ENCODE data around the gene MEGF11.
A peak's percentile ranks its signal among the peaks of the same experiment; 100 is the strongest.
"Not testable (repeated sequence)": the region's sequence is repeated elsewhere in the genome, so short reads cannot be mapped to it uniquely, and the experiment has no call there.

The MEGF11 gene

DNA sequence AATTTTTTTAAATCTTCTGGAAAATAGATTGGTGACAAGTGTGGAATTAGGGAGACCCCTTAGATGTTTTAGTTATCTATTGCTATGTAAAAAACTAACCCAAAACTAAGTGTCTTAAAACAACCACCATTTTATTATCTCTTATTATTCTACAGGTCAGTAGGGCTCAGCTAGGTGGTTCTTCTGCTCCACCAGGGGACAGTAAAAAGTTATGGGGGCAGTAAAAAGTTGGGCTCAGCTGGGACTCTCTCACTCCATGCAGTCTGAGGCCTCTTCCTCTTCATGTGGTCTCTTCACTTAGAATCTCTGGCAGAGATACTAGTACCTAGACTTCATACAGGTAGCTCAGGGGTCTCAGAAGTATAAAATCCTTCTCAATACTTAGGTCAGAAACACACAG is 21.8 kb upstream of the MEGF11 start:
- no peak for DNase-seq (ENCODE audit: low spot score)

DNA sequence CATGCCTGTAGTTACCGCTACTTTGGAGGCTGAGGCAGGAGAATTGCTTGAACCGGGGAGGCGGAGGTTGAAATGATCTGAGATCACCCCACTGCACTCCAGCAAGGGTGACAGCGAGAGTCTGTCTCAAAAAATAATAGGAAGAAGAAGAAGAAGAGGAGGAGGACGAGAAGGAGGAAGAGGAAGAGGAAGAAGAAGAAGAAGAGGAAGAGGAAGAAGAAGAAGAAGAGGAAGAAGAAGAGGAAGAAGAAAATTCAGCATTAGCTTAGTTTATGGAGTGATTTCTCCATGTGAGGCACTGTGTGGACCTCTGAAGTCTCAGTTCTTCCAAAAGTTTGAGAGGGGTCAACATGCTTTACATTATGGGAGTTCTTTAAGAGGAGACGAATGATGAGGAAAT is 17.4 kb upstream of the MEGF11 start:
- no peak for DNase-seq (ENCODE audit: low spot score)

DNA sequence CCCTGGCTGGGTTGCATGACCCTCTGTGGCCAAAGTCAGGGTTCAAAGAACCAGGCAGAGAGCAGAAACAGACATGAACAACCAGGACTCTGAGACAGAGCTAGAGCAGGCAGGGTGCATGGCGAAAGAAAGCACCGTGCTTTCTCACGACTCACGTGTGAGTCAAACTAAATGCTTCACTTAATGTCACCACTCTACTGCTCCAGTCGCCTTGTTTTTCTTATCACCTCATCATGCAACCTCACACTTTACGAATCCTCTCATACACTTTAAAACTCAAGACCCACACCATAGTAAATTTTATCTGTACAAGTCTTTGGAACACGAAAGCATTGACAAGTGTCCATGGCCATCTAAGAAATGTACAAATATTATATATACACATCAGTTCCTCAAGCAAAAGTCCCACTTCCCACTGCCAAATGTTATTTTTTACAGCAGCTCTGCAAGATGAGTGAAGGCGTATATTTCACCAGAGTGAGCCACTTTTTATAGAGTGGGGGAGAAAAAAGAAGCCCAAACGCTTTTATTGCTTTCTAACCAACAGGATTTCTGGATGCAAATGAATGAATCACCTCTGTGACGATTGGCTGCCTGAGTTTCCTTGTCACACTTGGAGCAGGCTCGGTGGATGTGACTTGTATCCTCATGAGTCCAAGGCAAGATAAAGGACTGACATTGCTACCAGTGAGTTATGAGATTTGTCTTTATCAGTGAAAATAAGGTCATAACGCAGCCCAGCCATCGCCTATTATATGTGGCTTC is 16.0 kb upstream of the MEGF11 start:
- peak; percentile 94 for DNase-seq (ENCODE audit: low spot score)

DNA sequence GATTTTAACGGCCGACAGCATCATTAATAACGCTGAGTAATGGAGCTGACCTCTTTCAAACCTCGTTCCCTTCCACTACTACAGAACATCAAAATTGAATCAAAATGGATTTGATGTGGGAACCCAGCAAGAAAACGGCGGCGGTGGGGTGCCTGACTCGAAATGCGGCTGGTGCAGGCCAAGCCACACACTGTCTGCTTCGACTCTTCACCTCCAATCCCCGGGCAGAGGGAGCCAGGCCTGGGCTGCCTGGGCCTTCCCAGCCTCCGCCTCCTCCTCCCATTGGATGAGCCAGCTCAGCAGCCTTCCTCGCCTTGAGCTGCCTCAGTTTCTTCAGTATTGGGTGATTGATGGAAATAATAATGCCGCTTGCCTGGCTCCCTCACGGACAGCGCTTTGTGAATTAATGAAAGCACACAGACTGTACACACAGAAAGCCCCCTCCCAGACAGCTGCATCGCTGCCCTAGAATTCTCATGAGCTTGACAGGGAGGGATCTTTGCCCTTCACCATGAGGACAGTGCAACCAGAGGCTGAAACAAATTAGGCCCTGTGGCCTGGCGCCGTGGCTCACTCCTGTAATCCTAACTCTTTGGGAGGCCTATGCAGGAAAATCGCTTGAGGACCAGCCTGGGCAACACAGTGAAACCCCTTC is 11.4 kb upstream of the MEGF11 start:
- no peak for DNase-seq (ENCODE audit: low spot score)

DNA sequence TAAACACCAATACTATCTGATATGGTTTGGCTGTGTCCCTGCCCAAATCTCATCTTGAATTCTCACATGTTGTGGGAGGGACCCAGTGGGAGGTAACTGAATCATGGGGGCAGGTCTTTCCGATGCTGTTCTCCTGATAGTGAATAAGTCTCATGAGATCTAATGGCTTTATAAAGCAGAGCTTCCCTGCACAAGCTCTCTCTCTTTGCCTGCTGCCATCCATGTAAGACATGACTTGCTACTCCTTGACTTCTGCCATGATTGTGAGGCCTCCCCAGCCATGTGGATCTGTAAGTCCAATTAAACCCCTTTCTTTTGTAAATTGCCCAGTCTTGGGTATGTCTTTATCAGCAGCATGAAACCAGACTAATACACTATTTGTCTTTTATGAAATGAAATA is 9.3 kb upstream of the MEGF11 start:
- not testable (repeated sequence) for DNase-seq (ENCODE audit: low spot score)

DNA sequence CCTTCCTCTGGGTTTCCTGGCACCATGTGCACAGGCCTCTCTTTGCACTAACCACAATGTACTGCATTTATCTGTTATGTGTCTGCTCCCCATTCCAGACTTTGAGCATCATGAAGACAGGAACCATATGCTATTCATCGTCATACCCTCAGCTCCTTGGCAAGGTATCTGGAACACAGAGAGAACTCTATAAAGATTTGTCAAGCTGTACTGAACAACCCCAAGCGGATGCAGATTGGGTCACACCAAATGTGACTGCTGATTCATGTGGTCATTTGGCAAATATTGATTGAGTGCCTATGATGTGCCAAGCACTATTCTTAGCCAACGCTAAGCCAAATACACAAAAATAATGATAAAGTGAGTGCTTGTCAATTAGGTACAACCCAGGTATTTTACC is 7.5 kb upstream of the MEGF11 start:
- DNase-seq (ENCODE audit: low spot score): no peak

DNA sequence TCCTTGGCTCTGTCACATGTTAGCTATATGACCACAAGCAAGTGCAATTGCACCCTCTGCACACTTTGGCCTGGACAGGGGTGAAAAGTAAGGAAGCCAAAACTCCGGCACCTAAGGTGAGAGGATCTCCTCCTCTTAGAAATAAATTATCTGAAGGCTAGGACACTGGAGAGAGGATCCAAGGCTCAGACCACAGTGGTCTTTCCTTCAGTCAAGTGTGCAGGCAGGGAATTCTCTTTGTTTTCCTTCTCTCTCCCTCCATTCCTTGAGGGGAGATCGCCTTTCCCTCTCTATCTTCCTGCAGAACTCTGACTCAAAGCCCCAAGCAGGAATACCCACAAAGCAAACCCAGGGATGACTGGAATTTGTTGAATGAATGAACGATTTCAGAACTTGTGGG is 3.1 kb upstream of the MEGF11 start:
- no peak for DNase-seq (ENCODE audit: low spot score)

DNA sequence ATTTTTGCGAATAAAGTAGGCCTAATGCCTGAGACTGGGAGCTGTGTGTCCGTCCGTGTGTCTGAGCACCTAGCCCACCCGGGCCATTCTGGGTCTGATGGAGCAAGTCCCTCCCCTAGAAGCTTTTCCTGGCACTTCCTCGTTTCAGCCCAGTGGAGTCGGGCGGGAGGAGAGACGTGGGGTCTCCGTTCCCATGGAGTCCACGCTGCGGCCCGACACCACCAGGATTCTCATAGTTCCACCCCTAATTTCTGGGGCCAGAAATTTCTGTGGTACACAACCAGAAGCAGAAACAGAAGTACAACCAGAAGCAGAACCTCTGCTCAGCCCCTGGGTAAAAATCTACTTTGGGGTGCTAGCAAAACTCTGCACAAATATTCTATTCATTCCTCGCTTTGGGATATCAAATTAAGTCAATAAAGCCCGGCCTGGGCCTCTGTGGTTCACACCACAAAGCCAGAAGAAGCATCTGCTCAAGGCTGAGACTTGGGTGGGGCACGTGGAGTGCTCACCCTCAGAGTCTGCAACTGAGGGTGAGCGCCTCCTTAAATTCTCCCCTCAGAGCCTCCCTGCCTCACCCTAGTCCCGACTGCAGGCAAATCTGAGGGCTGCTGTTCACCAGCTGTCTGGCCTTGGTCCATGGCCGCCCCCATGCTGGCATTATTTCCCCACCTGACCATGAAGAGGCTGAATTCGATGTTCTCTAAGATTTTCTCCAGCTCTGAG is 1.6 kb upstream of the MEGF11 start:
- DNase-seq (ENCODE audit: low spot score): no peak

DNA sequence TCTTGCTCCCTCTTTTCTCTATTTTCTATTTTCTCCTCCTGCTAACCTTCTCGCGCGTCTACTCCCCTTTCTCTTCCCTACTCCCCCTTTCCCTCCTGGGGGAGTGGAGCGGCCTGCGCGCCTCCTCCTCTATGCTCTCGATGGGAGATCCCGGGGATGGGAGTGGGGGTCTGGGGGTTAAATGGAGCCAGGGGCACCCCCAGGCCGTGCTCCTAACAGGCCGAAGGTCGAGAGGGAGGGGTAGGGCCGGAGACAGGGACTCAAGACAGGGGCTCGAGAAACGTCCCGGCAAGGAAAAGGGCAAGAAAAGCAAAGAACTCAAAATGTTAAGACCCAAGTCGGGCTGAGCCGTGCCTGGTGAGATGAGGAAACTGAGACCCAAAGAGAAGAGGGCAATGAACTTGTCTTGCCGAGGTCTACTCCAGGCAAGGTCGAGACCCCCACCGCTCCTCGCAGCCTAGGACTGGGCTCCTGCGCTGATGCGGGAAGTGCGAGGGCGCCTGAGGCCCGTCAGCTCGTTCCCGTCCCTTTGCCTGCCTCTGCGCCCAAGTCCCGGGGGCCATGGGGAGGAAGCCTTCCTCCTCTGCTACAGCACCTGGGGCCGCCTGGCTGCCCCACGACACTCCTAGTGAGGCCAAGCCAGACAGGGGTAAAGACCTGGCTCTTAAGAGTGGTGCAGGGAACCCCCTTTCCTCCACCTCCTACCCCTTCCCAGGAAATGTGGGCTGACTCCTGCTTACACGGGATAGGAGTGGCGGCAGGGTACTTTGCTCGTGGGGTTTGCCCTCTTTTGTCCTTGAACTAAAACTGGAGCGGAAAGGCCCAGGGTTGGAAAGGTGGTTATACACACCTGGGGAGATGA is 770 bp upstream of the MEGF11 start:
- DNase-seq (ENCODE audit: low spot score): no peak

DNA sequence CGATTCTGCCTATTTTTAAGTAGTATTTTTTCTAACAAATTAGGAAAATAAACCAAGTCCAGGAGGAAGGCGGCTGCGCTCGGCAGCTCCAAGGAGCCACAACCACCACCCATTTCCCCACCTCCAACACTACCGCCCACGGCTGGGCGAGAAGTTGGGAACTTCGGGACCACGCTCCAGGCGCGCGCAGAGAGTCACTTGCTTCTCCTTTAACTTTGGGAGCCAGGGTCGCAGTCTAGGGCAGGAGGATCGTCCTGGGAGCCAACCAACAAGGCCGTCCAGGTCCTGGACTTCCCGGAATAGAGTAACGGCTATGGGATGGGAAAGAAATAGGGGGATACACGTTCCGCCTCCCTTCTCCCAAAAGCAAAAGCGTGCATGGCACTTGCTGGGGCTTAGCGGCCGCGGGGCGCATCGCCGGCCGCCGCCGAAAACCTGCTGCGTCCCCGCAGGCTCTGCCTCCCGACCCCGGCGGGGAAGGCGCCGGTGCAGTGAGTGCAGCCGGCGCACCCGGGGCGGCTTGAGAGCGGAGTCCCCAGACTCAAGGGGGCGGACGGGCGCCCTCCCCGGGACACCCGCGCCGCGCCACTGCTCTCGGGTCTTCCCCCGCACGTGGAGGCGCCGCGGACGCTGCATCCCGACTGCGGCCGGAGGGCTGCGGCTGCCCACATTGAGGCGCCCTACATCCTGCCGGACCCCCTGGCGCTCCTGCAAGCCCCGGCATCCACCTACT is 699 bp downstream of the MEGF11 start:
- DNase-seq (ENCODE audit: low spot score): no peak

DNA sequence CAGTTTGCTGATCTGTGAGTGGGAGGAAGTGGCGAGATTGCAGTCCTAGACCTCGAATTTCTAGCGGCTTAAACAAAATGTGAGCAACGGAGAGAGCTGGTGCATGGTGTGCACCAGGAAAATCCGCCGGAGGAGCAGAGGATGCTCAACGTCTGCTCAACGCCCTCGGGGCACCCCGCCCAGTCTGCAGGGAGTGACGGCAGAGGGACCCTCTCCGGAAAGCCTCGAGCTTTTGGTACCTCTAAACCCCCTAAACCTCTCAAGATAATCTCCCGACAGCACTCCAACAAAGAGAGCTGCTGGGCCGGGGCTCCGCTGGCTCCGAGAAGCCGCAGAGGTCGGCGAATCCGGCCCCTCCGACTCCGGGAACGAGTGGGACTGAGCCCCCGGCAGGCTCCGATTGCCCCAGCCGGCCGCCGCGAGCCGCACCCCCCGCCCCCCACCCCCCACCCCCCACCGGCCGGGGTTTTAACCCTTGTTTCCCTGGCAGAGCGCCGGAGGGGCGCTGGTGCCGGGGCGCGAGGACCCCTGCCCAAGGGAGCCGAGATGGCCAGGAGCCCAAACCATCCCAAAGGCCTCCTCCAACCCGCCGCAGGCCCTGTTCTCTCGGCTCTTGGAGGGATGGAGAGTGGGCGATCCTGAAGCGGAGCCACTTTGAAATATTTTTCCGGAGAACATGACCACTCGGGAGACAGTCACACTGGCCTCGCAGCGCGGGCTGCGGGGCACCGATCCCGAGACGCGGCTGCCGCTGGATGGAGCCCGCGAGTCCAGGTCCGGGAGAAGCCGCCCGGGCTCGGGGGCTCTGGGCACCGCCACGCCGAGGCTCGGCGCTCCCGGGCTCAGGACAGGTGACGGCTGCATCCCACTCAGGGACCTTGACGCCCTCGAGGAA is 1.5 kb downstream of the MEGF11 start:
- no peak for DNase-seq (ENCODE audit: low spot score)

DNA sequence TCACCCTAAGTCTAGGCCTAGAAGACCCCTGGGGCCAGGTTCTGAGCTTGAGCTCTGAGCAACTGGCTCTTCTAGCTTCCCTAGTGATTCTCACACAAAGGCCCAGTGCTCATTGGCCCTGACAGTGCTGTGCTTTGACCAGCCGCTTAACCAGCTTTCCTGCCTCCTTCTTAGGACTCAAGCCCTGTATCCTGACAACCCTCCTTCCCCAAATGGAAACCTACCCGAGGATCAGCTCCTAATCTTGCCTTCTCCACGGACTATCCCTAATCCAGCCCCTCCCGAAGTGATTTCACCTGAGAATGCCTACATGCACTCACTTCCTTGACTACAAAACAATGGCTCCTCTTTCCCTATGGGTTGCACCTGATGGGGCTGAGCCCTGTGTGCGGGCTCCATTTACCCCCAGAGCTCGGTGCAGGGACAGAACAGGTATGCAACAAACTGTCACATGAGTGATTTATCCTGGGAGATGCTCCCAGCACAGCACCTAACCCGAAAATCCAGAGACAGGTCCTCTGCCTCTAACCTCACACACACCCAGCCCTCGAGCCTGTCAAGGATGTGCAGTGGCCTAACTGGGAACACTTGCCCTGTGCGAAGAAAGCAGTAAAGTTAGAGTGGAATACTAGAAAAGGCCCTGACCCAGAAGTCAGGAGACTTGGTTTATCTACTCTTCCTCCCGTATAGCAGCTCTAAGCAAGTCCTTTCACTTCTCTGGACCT is 2.3 kb downstream of the MEGF11 start:
- DNase-seq (ENCODE audit: low spot score): no peak

DNA sequence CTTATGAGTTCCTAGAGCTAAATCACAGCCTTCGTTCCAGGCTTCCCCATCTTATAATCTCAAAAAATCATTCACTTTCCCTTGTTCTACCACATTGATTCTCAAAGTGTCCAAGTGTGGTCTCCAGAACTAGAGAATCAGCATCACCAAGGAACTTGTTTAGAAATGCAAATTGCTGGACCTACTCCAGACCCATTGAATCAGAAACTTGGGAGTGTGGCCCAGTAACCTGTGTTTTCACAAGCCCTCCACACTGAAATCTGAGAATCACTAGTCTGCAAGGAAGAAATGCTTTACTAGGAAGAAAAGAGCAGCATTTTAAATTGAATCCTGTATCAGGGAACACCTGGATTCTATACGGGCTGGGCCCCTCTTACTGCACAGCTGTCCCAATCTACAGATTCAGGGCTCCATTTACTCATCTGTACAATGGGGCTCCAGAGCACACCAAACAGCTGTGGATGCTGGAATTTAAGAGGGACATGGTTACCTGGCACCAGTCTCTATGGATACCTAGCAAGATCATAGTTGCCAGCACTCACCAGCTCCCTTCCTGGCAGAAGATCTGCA is 3.9 kb downstream of the MEGF11 start:
- DNase-seq (ENCODE audit: low spot score): no peak

DNA sequence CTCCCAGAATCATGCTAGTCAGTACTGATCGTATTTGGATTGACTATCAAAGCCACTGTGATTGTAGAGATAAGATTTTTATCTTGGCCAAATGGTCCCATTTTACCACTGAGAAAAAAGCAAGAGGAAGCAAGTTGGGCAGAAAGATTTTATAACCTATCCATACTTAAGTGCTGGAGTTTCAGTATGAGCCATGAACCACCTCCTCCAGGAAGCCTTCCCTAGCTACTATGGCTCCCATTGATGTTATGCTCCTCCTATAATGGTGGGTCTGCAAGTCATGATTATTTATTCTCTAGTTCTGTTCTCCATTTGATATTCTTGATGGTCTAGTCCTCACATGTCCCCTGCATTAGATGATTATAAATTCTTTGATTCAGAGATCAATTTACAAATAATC is 6.6 kb downstream of the MEGF11 start:
- DNase-seq (ENCODE audit: low spot score): no peak

DNA sequence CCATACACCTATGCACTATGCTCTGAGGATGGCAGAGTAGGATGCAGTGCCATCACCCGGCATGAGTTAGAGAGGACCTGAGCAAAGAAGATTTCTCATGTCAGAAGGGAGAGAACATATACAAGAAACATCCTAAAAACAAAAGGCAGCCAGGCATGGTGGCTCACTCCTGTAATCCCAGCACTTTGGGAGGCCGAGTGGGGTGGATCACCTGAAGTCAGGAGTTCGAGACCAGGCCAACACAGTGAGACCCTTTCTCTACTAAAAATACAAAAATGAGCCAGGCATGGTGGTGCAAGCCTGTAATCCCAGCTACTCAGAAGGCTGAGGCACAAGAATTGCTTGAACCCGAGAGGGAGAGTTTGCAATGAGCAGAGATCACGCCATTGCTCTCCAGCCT is 7.7 kb downstream of the MEGF11 start:
- not testable (repeated sequence) for DNase-seq (ENCODE audit: low spot score)

DNA sequence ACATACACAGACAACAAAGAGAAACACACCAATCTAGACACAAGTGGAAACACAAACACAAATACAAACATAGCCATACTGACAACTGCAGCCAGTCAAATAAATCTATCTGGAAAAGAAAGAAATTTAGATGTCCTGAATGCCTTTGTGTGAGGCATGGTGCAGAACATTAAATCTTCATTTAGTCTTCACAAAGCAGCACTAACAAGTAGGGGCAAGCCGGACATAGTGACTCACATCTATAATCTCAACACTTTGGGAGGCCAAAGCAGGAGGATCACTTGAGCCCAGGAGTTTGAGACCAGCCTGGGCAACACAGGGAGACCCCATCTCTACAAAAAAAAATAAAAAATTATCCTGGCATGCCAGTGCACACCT is 11.7 kb downstream of the MEGF11 start:
- no peak for DNase-seq (ENCODE audit: low spot score)

DNA sequence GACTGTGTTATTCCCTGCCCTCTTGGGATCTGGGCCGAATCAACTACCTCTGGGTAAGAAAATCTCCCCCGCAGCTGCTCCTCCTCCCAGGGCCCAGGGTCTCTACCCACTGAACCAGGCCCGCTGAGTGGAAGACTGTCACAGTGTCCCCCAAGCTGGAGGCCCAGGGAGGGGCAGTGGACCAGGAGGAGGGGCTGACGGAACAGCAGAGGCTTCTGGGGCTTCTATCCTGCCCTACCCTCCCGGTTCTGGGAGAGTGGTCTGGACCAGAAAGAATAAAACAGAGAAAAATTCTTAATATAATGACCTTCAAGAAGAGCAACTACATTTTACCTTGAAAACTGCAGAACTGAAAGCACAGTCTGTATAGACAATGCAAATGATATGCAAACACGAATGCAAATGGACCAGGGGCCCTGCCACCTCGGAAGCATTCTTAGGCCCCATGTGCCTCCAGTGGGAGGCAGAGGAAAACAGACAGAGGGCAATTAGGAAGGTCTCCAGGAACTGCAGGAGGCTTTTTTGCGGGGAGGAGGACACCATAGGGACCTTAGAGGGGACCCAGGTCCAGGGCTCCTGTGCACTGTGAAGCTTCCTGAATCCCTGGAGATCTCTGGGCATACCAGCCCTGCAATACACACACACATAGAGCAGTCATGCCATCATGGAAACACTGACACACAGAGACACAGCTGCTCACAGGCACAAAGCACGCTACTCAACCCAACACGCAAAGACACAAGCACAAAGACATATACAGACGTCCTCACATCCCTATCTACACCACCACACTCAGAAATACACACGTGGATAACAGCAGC is 12.3 kb downstream of the MEGF11 start:
- DNase-seq (ENCODE audit: low spot score): no peak

DNA sequence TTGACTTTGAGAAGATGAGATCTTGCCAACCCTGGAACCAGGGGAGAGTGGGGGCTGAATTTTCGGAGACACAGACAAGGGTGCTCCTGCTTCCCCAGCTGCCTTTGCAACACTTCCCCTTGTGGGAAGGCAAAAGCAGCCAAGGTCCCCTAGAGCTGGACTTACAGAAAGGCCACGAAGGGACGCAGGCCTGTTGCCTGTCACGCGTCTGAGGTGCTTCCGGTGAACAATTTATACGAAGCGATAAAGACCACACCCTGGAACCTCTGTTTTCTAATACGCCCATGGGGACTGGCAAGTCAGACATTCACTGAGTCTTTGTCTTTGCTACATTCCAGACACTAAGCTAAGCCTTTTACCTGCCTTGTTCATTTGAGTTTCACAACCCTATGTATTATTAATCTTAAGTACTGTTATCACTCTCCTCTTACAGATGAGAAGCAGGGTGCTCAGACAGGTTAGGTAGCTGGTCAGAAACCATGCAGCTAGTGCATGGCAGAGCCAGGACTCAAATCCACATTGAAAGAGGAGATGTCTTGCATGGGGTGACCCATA is 13.2 kb downstream of the MEGF11 start:
- no peak for DNase-seq (ENCODE audit: low spot score)
